Subcutaneous abdominal adipose tissue (tissue), 5 donors: ENCODE measurements around the gene PLBD1.

Experiments used
- H3K27ac ChIP-seq: one replicate; pipeline ENCODE4 v1.7.0; 2013; ENCODE audit warnings: low read depth, mild to moderate bottlenecking, inconsistent platforms, low read length, moderate library complexity
- H3K27me3 ChIP-seq, 5 donors: one replicate each; pipeline ENCODE4 v1.7.0; 2013; ENCODE audit warnings: low read length in 5 of 5, inconsistent platforms in 1 of 5; ENCODE audit not compliant: control insufficient read depth in 5 of 5, insufficient read depth in 4 of 5
- H3K36me3 ChIP-seq, 5 donors: one replicate each; pipeline ENCODE4 v1.7.0; 2013; ENCODE audit warnings: low read length in 5 of 5; ENCODE audit not compliant: control insufficient read depth in 5 of 5, insufficient read depth in 5 of 5
- H3K4me1 ChIP-seq, 5 donors: one replicate each; pipeline ENCODE4 v1.7.0; 2013; ENCODE audit warnings: low read length in 5 of 5, mild to moderate bottlenecking in 3 of 5, moderate library complexity in 1 of 5; ENCODE audit not compliant: control insufficient read depth in 5 of 5, insufficient read depth in 5 of 5
- H3K4me3 ChIP-seq, 5 donors: one replicate each; pipeline ENCODE4 v1.7.0; 2013; ENCODE audit warnings: low read length in 5 of 5, low read depth in 1 of 5
- H3K9ac ChIP-seq, 5 donors: one replicate each; pipeline ENCODE4 v1.7.0; 2013; ENCODE audit warnings: low read length in 5 of 5, mild to moderate bottlenecking in 4 of 5, moderate library complexity in 3 of 5
- H3K9me3 ChIP-seq, 5 donors: one replicate each; pipeline ENCODE4 v1.7.0; 2013; ENCODE audit warnings: low read length in 5 of 5; ENCODE audit not compliant: control insufficient read depth in 5 of 5
- donor health status: healthy.
- donor health status: healthy.
- donor health status: healthy.
- donor health status: healthy.
- donor health status: healthy.

The PLBD1 gene

DNA sequence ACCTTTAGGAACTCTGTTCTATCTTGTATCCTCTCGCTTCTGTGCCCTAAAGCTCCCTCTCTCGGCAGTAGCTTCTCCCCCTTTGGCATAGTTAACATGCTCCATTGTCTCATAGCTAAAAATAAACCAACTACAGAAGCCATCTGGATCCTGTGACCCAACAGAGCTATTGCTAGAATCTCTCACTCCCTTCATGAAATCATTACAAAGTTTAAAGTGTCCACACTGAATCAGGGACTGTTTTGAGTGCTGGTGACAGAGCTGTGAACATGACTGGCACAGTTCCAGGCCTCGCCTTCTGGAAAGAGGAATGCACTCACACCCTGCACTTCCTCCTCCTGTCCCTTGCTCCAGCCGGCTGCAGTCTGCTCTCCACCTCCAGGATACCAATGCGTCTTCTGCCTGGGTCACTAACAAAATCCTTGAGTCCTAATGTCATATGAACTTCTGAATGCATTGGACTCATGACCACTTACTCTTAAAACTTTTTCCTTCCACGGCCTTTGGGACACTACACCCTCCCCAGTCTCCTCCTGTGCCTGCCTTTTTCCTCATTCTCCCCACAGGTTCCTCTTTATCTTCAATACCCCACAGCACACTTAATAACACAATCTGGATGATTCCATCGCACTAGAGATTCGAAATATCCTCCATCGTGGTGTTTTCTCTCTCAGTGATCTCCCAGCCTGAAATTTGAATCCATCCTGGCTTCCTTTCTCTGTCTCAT is 13.2 kb downstream of the PLBD1 start:
- H3K27me3 ChIP-seq: no peaks in the 10 kb centered on the region
- H3K4me3 ChIP-seq: peak overlapping the region; percentile 39 to 65 (median 53)
- peaks cover 0 to 23% (median 18%) of the 10 kb centered on the region in 5 donors for H3K4me1 ChIP-seq
- H3K9me3 ChIP-seq: no peaks in the 10 kb centered on the region
- peaks cover 0 to 4% (median 0%) of the 10 kb centered on the region in 5 donors for H3K36me3 ChIP-seq
- peak overlapping the region in 3 of 5 donors; percentile 21 to 59 (median 55) for H3K9ac ChIP-seq
- H3K27ac ChIP-seq: peak overlapping the region; percentile 43

DNA sequence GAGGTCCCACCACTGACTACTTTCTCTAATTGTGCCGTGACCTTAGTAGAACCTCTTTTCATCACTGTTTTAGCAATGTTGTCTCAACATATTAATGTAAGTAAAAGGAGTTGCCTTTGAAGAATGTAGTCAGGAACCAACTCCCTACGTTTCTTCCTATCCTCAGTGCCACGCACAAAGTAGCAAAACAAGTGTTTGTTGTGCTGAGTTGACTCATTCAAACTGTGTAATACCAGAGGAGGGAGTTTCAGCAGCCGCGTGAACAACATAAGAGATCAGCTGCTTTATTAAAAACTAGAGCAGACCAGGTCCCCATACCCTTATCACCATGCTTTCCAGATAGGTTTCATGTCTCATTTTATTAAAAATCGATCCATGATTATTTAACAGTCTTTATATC is 19.1 kb downstream of the PLBD1 start:
- Histone ChIP-seq H3K9me3 (no peaks in the 10 kb centered on the region), H3K4me1 (peaks cover 0 to 2% (median under 1%) of the 10 kb centered on the region in 5 donors), H3K9ac (no peak overlapping the region), H3K4me3 (no peak overlapping the region), H3K27ac (no peak overlapping the region), H3K27me3 (no peaks in the 10 kb centered on the region), H3K36me3 (peaks cover 0 to 4% (median 0%) of the 10 kb centered on the region in 5 donors)

DNA sequence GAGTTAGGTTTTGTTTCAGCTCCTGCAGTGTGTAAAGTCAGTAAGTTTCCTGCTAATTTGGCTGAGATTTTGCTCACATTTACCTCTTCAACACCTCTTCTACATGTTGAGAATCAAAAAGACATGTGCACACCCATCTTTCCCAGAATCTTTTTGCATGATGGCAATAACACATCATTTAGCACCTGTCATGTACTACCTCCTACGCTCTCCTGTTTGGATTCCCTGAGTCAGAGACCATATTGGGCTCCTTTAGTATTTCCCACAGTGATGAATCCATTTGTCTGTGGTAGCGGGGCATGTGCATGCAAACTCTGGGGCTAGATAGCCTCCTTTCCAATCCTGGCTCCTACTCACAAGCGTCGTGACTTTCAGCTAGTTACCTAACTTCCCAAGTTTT is 20.1 kb downstream of the PLBD1 start:
- Histone ChIP-seq H3K27me3 (no peaks in the 10 kb centered on the region), H3K9ac (no peak overlapping the region), H3K4me3 (no peak overlapping the region), H3K36me3 (no peaks in the 10 kb centered on the region), H3K9me3 (no peaks in the 10 kb centered on the region), H3K4me1 (no peaks in the 10 kb centered on the region), H3K27ac (no peak overlapping the region)

DNA sequence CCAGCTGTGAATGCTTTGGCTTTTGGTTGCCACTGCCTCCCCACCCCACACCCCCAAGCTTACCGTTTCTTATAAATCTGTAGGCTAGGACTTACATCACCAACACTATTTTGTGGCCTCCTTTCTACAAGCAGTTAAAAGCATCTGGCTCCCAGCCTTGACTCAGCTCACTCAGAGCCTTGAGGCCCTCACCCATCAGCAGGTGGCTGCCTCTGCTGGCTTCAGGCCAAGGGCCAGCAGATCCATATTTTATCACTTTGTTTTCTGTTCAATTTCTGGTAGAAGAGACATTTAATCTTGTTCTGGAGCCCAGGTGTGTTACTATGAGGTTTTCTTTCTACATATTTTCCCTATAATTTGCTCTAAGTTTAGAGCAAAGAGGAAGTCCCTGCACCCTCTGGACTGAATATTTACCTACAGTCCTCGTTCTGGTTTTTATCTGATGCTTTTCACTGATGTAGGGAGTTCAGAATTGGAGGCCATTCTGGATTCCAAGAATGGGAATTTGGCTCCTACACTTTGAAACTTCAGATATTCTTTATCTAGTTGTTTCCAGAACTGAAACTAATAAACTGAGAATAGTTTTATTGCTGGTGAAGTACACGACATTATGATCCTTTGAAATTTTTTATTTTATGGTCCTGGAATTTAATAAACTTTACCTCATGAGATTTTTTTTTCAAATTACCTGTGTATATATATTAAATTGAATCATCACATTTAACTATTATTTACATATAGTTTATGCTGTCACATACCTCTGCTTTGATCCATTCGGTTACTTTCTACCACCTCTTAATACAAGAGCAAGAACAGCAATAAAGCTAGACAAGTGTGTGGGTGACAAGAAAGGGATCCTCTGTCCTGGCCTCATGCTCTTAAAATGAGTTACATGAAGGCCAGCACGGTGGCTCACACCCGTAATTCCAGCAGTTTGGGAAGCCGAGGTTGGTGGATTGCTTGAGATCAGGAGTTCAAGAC is 22.2 kb downstream of the PLBD1 start:
- Histone ChIP-seq H3K9ac (no peak overlapping the region), H3K27ac (no peak overlapping the region), H3K9me3 (no peaks in the 10 kb centered on the region), H3K4me3 (no peak overlapping the region), H3K27me3 (no peaks in the 10 kb centered on the region), H3K36me3 (peaks cover 0 to 6% (median 0%) of the 10 kb centered on the region in 5 donors), H3K4me1 (no peaks in the 10 kb centered on the region)

DNA sequence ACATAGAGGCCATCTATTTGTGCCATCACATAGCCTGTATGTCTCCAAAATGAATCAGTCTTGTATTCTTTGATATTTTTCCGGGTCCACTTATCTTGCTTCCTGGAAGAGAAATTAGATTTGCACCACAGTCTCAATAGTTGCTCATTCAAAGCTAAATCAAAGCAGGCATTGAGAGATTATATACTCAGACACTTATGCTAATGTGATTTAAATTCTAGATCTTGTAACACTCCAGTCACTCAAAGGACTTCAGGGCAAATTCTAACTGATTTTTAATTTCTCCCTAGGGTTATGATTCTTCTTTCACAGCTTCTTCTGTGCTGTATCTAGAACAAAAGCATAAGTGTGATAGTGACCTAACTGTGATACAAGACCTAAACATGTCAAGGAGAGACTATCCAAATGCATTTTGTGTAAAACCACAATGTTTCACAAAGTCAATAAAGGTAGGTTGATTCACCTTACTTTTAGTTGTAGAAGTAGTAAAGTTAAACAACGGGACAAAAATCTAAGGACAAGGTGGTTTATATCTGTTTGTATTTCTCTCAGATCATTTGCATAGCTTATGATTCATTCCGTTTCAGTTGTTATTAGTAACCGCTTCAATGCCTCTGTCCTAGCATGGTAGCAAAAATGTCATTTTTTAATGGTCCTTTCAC is 26.8 kb downstream of the PLBD1 start:
- H3K36me3 ChIP-seq: peaks cover under 1 to 12% (median 5%) of the 10 kb centered on the region in 5 donors
- H3K4me3 ChIP-seq: no peak overlapping the region
- no peaks in the 10 kb centered on the region for H3K27me3 ChIP-seq
- H3K9me3 ChIP-seq: no peaks in the 10 kb centered on the region
- no peak overlapping the region for H3K27ac ChIP-seq
- H3K4me1 ChIP-seq: no peaks in the 10 kb centered on the region
- no peak overlapping the region for H3K9ac ChIP-seq

DNA sequence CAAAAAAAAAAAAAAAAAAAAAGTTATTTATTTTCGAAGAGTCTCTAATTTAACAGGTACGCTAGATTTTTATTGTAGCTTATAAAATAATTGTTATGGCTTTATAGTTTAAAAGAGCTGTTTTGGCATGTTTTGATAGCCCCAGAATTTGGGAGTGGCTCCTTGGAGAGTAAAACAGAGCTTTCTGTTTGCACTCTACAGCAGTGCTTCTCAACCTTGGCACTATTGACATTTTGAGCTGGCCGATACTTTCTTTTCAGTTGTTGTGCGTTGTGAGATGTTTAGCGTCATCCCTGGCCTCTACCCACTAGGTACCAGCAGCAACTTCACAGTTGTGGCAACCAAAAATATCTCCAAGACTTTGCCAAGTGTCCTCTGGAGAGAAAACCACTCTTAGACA is 30.6 kb downstream of the PLBD1 start:
- no peaks in the 10 kb centered on the region for H3K9me3 ChIP-seq
- H3K27ac ChIP-seq: no peak overlapping the region
- H3K36me3 ChIP-seq: peaks cover 9 to 28% (median 14%) of the 10 kb centered on the region in 5 donors
- H3K4me3 ChIP-seq: no peak overlapping the region
- H3K4me1 ChIP-seq: no peaks in the 10 kb centered on the region
- H3K27me3 ChIP-seq: no peaks in the 10 kb centered on the region
- no peak overlapping the region for H3K9ac ChIP-seq

DNA sequence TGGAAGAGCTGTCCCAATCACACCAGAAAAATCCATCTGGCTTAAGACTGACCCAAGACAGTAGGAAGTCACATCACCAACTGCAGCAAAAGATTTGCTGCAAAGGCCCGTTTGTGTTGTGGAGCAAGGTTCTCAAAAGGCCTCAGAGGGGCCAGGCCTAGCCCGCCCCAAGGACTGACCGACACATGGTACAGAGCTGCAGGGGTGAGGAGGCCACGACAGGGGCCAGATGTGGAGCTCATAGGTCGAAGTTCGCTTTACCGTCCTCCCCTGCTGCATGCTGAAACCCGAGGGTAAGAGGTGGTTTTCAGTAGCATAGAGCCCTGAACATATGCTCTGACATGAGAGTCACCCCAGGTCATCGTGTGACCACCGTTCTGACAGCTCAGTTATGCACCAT is 35.5 kb downstream of the PLBD1 start:
- Histone ChIP-seq H3K9me3 (no peaks in the 10 kb centered on the region), H3K36me3 (peaks cover 9 to 24% (median 14%) of the 10 kb centered on the region in 5 donors), H3K27ac (no peak overlapping the region), H3K4me3 (no peak overlapping the region), H3K4me1 (no peaks in the 10 kb centered on the region), H3K9ac (no peak overlapping the region), H3K27me3 (no peaks in the 10 kb centered on the region)

DNA sequence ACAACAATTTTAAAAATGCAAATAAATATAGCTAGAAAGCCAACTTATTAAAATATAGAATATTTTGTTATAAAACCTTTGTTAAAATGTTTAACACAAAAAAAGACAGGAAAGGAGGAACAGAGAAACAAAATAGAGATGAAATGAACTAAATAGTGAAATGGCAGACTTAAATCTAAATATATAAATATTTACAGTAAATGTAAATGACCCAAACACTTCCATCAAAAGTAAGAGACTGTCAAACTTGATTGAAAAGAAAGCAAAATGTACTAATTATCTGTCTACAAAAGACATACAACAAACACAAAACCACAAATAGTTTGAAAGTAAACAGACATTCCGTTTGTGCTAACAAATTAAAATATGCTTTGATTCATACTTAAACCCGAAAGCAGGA is 41.7 kb downstream of the PLBD1 start:
- H3K27ac ChIP-seq: no peak overlapping the region
- H3K9me3 ChIP-seq: peaks cover 9 to 26% (median 20%) of the 10 kb centered on the region in 5 donors
- H3K36me3 ChIP-seq: peaks cover 0 to 8% (median 0%) of the 10 kb centered on the region in 5 donors
- no peak overlapping the region for H3K9ac ChIP-seq
- H3K27me3 ChIP-seq: no peaks in the 10 kb centered on the region
- H3K4me3 ChIP-seq: no peak overlapping the region
- H3K4me1 ChIP-seq: no peaks in the 10 kb centered on the region

DNA sequence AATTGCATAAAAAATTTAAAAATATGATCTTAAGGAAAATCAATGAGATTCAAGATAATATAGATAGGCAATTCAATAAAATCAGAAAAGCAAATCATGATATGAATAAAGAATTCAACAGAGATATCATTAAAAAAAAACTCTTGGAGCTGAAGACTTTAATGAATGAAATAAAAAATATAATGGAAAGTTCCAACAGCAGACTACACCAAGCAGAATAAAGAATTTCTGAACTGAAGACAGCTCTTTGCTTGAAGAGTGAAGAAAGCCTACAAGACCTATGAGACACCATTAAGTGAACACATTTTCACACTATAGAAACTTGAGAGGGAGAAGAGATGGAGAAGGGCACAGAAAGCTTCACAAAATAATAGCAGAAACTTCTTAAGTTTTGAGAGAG is 45.9 kb downstream of the PLBD1 start:
- peaks cover 0 to 13% (median 3%) of the 10 kb centered on the region in 5 donors for H3K36me3 ChIP-seq
- no peak overlapping the region for H3K27ac ChIP-seq
- H3K9ac ChIP-seq: no peak overlapping the region
- H3K4me1 ChIP-seq: no peaks in the 10 kb centered on the region
- no peaks in the 10 kb centered on the region for H3K27me3 ChIP-seq
- no peak overlapping the region for H3K4me3 ChIP-seq
- peaks cover 9 to 30% (median 25%) of the 10 kb centered on the region in 5 donors for H3K9me3 ChIP-seq
